Measurements from ENCODE around the gene PDE4D.

DNA sequence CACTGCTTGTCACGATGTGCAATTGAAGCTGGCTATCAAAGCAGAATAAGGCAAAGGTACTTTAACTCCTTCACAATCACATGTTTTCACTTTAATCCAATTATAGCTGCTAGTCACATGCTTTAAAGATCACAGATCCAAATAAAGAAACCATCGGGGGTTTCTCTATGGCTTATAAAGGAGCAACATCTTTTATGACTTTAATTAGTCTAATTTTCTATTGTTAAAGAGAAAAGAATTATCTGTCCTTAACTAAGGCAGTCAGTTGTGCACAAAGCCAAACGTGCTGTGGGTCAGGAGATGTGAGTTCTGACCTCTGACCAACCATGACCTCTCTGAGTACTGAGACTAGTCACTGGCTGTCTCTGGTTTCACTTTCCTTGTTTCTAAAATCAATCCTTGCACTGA lies 749.6 kb downstream of the PDE4D start:
- TF ChIP-seq, protein P1, sequence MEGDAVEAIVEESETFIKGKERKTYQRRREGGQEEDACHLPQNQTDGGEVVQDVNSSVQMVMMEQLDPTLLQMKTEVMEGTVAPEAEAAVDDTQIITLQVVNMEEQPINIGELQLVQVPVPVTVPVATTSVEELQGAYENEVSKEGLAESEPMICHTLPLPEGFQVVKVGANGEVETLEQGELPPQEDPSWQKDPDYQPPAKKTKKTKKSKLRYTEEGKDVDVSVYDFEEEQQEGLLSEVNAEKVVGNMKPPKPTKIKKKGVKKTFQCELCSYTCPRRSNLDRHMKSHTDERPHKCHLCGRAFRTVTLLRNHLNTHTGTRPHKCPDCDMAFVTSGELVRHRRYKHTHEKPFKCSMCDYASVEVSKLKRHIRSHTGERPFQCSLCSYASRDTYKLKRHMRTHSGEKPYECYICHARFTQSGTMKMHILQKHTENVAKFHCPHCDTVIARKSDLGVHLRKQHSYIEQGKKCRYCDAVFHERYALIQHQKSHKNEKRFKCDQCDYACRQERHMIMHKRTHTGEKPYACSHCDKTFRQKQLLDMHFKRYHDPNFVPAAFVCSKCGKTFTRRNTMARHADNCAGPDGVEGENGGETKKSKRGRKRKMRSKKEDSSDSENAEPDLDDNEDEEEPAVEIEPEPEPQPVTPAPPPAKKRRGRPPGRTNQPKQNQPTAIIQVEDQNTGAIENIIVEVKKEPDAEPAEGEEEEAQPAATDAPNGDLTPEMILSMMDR (IDR thresholded peaks at IDR 0.05; ENCODE audit: insufficient read depth, low read depth, low read length): no peak
- no peak for TF ChIP-seq EZH2 (IDR thresholded peaks at IDR 0.05; ENCODE audit: insufficient read depth, low read length)

Data from astrocyte (in vitro differentiated cells and primary cell).